T-helper 2 cell (primary cell): ENCODE measurements around the gene PRSS48.
"Not testable (repeated sequence)": the region's sequence is repeated elsewhere in the genome, so short reads cannot be mapped to it uniquely, and the experiment has no call there.

Experiments used
- DNase-seq, 5 experiments: peaks; one replicate each; pipeline versions ENCODE4 v3.0.0 to v3.0.0-alpha.2; 2012 to 2022
- total RNA-seq, 2 donors: gene quantifications; one replicate each; lab custom pipeline; 2026; lab: John Stamatoyannopoulos, UW

PRSS48 gene
- 0 reads per million in 2 donors for total RNA-seq

- DNase-seq = peak in 3 of 5 experiments; percentile 6 to 47 (median 7)
These were observed at the start of gene PRSS48 for GRCh38 chr4:151276787-151277562. Gene PRSS48, plus strand, starts transcription at chr4:151277161. Its CDS starts 12 bp downstream, at chr4:151277173.

- DNase-seq = no peak
These were observed 49.8 kb upstream of the PRSS48 start for GRCh38 chr4:151227172-151227571.

DNA sequence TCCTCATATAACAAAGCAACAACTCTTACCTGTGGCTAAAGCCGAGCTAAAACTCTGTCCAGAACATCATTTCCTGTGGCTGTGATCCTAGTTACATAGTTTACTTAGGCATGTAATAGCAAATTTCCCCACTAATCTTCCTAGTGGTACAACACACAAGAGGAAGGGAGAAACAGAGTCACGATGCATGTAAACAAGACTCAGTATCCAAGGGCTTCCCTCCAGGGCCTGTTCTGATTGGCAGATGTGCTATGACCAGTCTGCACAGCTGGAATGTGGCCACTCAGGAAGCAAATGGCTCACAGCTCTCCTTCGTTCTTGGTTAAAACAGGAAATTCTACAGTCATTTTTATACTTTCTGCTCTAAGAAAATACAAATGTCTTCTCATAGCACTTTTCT is 49.2 kb upstream of the PRSS48 start:
- DNase-seq = peak in 1 of 5 experiments; percentile 43

- DNase-seq = no peak
These were observed 48.5 kb upstream of the PRSS48 start for GRCh38 chr4:151228189-151229119.

- DNase-seq = no peak
These were observed 44.9 kb upstream of the PRSS48 start for GRCh38 chr4:151231915-151232595.

DNA sequence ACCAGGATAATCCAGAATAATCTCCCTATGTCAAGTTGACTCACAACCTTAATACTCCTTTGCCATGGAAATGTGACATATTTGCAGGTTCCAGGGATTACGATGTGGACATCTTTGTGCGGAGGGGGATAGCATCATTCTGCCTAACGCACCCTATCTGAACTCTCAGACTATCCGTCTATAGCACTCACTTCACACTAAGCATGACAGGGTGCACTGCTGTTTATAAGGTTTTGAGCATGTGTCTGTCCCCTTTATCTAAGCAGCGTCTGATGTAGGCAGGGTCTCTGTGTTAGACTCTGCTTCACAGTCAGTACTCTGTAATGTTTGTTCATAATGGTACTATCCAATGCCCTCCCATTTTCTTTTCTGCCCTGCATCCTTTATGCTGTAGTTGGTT is 43.4 kb upstream of the PRSS48 start:
- no peak for DNase-seq

DNA sequence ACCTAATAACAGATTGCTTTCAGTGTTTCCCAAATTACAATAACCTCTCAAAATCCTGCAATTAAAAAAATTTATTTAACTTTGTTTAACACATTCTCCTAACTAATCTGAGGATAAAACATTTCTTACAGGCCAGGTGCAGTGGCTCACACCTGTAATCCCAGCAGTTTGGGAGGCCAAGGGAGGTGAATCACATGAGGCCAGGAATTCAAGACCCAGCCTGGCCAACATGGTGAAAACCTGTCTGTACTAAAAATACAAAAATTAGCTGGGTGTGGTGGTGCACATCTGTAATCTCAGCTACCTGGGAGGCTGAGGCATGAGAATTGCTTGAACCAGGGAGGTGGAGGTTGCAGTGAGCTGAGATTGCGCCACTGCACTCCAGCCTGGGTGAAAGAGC is 41.6 kb upstream of the PRSS48 start:
- not testable (repeated sequence) for DNase-seq

DNA sequence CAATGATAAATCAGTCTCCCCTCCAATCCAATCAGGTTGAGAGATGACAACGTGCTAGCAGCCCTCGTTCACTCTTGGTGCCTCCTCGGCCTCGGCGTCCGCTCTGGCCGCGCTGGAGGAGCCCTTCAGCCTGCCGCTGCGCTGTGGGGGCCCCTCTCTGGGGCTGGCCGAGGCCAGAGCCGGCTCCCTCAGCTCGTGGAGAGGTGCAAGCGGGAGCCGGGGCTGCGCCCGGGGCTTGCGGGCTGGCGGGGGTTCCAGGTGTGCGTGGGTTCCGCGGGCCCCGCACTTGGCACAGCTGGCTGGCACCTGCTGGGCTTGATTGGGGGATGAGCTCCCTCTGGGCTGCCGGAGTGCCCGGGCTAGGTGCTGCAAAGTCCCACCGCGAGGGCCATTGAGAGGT is 40.9 kb upstream of the PRSS48 start:
- no peak for DNase-seq

DNA sequence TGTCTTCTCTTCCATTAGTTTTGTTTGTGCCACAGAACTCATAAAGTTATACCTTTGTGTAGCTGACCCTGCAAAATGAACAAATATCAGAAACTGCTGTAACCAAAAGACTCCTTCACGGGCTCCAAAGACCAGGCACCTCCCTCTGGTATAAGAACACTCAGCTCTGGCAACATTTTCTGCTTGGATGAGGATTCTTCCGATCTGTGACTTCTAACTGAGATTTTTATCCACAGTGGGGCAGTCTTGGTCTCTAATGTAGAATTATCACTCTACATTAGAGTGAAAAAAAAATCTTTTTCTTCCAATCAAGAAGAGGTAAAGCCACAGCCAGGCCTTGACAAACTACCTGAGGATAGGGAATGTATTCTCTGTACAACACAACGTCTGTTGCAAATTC is 38.5 kb upstream of the PRSS48 start:
- DNase-seq = no peak

GRCh38 chr4:151239608-151240007 is 37.4 kb upstream of the PRSS48 start:
- DNase-seq = no peak

- no peak for DNase-seq
These were observed 34.7 kb upstream of the PRSS48 start for GRCh38 chr4:151242305-151242704.

DNA sequence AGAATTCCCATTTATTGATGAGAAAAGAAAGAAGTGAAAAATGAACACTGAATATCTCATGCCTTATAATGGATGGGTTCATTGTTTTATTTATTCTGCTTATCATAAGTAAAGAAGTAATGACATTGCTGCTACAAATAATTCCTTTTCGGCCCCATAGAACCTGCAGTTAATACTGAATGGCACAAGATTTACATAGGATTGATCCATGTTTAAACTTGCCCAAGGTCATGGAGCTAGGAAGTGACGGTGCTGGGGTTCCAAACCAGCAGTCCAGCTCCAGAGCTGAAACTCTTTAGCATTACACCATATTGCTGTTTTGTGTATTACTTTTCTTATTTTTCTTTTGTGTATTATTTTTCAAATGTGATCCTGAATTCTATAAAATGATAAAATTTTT is 30.2 kb upstream of the PRSS48 start:
- DNase-seq = no peak

- DNase-seq = no peak
These were observed 29.6 kb upstream of the PRSS48 start for GRCh38 chr4:151247395-151247794.

- no peak for DNase-seq
These were observed 28.4 kb upstream of the PRSS48 start for GRCh38 chr4:151248519-151248918.

DNA sequence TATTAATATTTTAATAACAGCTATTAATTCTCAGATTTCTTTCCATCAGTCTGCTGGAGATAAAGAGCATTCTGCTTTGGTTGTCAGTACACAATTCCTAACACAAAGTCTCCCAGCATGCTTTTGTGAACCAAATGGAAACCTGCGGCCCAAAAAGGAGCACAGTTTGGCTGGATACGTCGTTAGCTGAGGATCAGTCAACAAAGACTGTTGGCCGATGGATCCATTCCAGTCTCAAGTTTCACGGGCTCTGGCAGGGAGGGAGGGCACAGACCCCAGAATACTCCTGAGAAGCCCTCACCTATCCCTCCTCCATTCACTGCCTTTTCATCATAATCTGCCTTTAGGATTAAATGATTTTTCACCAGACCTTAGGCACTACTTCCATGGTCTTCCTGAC is 26.3 kb upstream of the PRSS48 start:
- no peak for DNase-seq

DNA sequence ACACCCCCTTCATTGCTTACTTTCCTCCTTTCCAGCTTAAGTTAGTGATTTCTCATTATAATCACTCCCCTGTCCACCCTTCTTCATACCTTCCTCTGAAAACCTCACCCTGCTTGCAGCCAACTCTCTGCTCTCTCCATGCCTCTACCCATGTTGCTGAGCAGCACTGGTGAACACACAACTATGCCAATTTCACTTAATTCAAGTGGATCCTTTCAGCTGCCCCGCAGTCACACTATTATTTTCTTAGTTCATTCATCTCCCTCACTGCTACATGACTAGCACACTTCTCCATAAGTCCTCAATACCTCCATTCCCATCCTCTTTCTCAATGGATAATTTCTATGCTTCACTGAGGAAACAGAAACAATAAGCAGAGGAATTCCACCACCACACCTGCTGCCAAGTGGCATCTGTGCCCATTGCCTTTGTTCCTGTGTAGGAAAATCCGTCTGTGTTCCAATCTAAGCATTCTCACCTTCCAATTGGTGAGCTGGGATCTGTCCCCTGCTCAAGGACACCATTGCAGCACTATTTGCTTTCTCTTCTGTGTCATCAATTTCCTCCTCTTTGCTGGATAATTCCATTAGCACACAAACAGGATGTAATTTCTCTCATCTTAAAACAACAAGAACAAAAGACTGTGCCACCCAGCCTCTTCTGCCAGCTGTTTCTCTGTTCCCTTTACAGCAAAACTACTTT is 25.2 kb upstream of the PRSS48 start:
- no peak for DNase-seq

DNA sequence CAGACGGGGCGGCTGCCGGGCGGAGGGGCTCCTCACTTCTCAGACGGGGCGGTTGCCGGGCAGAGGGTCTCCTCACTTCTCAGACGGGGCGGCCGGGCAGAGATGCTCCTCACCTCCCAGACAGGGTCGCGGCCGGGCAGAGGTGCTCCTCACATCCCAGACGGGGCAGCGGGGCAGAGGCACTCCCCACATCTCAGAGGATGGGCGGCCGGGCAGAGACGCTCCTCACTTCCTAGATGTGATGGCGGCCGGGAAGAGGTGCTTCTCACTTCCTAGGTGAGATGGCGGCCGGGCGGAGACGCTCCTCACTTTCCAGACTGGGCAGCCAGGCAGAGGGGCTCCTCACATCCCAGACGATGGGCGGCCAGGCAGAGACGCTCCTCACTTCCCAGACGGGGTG is 21.7 kb upstream of the PRSS48 start:
- DNase-seq = not testable (repeated sequence)

DNA sequence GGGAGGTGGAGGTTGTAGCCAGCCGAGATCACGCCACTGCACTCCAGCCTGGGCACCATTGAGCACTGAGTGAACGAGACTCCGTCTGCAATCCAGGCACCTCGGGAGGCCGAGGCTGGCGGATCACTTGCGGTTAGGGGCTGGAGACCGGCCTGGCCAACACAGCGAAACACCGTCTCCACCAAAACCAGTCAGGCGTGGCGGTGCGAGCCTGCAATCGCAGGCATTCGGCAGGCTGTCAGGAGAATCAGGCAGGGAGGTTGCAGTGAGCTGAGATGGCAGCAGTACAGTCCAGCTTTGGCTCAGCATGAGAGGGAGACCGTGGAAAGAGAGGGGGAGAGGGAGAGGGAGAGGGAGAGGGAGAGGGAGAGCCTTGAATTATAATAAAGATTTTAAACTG is 21.3 kb upstream of the PRSS48 start:
- not testable (repeated sequence) for DNase-seq

DNA sequence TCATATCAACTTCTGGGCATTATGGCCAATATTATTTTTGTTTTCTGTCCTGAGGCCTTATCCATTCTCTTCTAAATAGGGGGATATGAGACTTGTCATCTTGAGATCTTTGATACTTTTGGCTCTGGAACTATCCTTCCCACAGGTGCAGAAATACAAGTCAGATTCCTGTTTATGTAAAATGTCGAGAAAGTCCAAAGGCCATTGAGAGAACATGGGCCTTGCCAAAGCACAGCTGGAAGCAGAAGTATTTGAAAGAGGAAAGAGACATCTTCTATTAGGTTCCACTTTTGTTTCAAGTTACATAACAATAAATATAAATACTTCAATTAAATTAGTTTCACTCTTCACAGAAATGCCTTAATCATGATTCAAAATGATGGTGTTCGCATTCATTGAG is 20.8 kb upstream of the PRSS48 start:
- DNase-seq = no peak

- no peak for DNase-seq
These were observed 19.3 kb upstream of the PRSS48 start for GRCh38 chr4:151257704-151258103.

- no peak for DNase-seq
These were observed 17.2 kb upstream of the PRSS48 start for GRCh38 chr4:151259752-151260151.

DNA sequence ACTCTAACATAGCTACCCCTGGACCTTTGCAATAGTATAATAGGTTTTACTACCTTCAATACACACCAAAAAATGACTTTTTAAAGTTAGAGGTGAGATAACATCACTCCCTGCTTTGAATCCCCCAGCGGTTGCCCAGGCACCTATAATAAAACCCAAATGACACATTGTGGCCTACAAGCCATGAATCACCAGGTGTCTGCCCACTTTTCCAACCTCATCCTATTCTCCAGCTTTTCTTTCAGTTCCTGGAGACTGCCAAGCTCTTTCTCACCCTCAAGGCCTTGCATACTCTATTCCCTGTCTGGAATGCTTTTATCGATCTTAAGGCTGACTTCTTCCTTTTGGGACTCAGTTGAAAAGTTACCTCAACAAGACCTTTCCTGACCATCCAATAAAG is 16.4 kb upstream of the PRSS48 start:
- no peak for DNase-seq
